Measurements from ENCODE around the gene SLC25A23.

- TF ChIP-seq CTCF (IDR thresholded peaks at IDR 0.05; ENCODE audit: low read length) (no peak), EZH2phosphoT487 (IDR thresholded peaks at IDR 0.05; ENCODE audit: low read length) (no peak)
These were observed 27.7 kb downstream of the SLC25A23 start for GRCh38 chr19:6431891-6432290.
